HG03521 (cell line): ENCODE data around the gene MAP6.

Experiments
- ATAC-seq: cut with Tn5 transposase; IDR thresholded peaks from one replicate; pipeline ENCODE4 v1.9.1; 2021; ENCODE audit warnings: mild to moderate bottlenecking, moderate library complexity; ENCODE audit not compliant: unreplicated experiment

MAP6 gene

DNA sequence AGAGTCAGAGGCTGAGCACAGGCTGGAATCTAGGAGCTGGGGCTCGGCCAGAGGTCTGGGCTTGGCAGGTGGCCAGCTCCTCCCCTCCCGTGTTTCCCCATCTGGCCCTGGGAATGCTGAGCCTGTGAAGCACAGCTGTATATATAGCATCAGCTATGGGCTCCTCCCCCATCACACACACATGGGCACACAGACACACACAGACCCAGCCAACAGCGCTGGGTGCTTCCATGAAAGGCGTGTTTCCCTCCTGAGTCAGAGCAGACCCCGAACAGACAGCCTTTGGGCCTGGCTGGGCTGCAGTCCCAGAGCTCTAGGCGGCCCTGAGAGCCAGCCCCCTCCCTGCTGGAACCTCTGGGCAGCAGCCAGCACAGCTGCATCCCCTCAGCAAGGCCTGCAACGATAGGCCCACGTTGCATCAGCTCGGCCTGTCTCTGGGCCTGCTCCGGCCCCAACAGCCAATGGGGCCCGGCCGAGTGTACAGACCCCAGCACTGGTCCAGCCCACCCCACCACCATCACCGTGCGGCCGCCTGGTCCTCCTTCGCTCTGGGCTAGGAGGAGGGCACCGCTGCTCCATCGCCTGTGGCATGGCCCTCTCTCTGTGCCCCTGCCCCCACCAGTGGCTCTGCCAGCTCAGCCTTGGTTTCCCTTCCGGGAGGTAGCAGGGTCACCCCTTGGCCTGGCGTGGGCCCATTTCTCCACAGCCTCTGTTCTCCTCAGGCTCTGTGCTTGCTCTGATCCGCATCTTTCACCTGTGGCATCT lies 114.4 kb downstream of the MAP6 start:
- ATAC-seq, result no peak

DNA sequence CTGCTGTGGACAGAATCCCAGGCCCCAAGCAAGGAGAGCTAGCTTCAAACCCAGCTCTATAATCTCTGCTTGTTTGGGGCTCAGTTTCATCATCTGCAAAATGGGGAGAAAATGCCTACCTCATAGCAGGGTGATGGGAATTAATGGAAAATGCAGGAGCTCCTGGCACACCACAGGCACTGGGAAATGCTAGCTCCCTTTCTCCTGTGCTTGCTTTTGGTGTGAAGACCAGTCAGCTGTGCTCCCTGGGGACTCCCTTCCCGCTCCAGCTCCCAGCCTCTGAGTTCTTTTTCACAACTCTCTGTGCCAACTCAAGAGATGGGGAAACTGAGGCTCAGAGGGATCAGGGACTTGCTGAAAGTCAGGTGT lies 115.0 kb downstream of the MAP6 start:
- no peak for ATAC-seq

DNA sequence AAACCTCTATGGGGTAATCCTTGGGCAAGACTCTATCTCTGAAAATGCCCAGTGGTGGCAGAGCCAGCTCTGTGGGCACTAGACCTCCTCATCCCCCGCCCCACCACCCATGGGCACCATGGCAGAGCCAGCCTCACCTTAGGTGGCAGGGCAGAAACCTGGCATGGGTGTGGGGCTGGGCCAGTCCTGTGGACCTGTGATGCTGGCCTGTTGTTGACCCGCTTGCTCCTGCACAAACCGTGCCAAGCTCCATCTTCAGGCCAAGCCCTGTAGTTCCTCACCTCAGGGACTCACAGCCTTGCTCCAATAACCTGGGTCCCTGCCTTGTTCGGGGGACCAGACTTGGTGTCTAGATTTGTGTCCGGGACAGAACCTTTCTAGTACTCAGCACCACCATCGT lies 115.7 kb downstream of the MAP6 start:
- no peak for ATAC-seq

- ATAC-seq, result no peak
Observed at GRCh38 chr11:75549370-75549958, 119.4 kb downstream of the MAP6 start.

DNA sequence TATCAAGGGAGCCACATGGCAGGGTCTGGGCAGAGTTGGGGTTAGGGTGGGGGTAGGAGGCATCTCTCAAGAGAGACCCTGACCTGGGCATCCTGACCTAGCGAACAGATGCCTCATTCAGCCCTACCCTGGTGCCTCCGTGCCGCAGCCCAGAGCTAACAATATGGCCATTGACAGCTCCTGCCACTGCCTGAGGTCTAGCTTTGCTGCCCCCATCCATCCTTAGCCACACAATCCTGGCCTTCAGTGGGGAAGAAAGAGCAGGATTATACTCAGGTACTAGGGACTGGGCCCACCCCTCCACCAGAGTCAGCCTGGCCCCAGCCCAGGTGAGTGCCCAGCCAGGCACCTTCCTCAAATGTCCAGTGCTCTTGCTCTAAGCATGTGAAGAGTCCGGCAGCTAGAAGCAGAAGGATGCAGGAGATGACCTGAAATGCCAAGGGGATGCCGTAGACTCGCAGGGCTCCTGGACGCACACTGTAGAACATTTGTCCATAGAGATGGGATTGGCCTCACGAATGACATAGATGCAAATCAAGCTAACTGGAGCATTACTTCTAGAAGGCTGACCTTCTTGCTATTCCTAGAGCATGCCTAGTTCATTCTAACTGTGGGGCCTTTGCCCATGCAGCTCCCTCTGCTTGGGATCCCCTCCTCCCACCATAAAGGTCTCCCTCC lies 120.1 kb downstream of the MAP6 start:
- ATAC-seq, result no peak

GRCh38 chr11:75547617-75548058 lies 121.2 kb downstream of the MAP6 start:
- ATAC-seq, result no peak

DNA sequence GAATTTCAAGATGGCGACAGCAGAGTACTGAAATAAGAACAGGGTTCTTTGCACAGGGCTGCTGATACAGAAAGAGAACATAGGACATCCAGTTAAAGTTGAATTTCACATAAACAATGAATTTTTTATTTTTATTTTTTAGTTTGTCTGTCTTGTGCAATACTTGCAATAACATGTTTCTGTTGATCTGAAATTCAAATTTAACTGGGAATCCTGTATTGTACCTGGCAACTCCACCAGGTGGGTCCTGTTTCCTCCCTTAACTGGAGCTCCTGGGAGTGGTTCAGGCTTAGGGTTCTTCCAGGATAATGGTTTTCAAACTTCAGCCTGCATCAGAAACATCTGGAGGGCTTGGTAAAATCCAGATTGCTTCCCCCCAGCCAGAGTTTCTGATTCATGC lies 121.7 kb downstream of the MAP6 start:
- ATAC-seq, result no peak

- ATAC-seq, result no peak
Observed at GRCh38 chr11:75543806-75544205, 125.0 kb downstream of the MAP6 start.

- ATAC-seq, result no peak
Observed at GRCh38 chr11:75542088-75542438, 126.8 kb downstream of the MAP6 start.

- ATAC-seq, result no peak
Observed at GRCh38 chr11:75541193-75542087, 127.4 kb downstream of the MAP6 start.

- no peak for ATAC-seq
Observed at GRCh38 chr11:75539459-75540334, 129.1 kb downstream of the MAP6 start.

GRCh38 chr11:75538150-75538942 lies 130.5 kb downstream of the MAP6 start:
- ATAC-seq, result no peak

GRCh38 chr11:75537740-75538139 lies 131.1 kb downstream of the MAP6 start:
- no peak for ATAC-seq
